Measurements from ENCODE around the gene GULP1.
"Not testable (repeated sequence)": the region's sequence is repeated elsewhere in the genome, so short reads cannot be mapped to it uniquely, and the experiment has no call there.

The GULP1 gene

GRCh38 chr2:188415754-188416083 is 124.0 kb downstream of the GULP1 start:
- DNase-seq (ENCODE audit: low read depth), result no peak

DNA sequence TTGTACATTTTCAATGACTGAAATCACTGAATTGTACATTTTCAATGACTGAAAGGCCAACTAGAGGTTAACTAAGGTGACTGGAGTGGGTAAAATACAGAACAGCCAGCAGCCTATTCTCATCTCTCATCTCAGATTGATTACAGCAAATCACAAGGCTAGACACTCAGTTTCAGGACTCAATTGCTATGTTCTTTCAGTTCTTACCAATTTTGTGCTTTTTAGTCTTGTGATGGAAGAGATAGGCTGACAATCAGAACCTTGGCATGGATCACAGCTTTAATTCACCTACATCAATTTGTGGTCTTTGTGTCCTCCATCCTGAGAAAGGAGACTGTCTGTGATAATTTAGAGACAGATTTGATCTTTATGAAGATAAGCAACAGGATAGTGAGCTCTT is 124.7 kb downstream of the GULP1 start:
- no peak for DNase-seq (ENCODE audit: low read depth)

DNA sequence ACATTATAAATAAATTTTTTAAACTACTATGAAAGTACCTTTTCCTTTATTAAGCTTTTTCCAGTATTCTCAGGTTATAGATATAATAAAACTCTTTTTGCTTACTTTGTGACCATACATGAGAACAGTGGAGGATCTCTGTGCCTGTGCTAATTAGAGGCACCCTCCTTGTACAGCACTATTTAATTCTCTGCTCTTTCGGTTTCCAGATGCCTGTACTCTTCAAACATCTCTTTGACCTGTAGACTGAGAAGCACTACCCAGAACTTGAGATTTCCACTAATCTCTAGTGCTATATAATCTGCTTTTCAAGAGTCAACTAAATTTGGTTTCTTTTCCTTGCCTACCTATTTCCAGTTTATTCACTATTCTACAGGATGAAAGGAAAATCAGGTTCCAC is 131.1 kb downstream of the GULP1 start:
- DNase-seq (ENCODE audit: low read depth), result no peak

DNA sequence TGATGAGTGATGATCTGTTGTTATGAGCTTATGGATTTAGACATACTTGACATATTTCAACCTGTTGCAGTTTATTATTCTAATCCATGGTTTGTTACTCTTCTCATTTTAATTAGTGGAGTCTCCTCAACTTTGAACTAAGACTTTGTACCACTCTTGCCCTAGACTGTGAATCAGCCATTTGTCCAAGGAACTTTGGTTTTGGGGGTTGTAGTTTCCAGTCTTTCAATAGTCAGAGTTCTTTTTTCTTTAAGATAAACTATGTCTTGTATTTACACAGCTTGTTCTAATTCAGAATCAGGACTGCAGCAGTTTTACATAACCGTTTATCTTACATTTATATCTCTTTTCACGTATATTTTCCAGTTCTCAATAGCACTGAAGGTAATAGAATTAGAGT is 133.6 kb downstream of the GULP1 start:
- DNase-seq (ENCODE audit: low read depth), result no peak

GRCh38 chr2:188426121-188426520 is 134.4 kb downstream of the GULP1 start:
- DNase-seq (ENCODE audit: low read depth), result no peak

DNA sequence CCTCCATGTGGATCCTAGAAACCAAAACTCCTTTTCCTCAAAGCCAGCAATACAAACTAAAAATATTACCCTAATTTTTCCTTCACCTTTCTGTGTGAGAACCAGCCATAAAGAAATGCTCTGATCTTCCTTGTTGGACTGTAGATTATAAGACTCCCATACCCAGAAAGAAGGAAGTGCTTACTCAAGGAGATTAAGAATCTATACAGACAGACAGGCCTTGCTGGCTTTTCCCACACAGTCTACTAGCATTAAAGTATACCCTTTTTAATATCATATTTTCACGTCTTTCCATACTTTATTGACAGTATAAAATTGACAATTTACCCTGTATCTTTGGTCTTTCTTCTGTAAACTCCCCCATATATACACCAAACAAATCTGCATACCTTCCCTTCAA is 139.0 kb downstream of the GULP1 start:
- DNase-seq (ENCODE audit: low read depth), result no peak

GRCh38 chr2:188434018-188434417 is 142.3 kb downstream of the GULP1 start:
- DNase-seq (ENCODE audit: low read depth), result no peak

- no peak for DNase-seq (ENCODE audit: low read depth)
Observed at GRCh38 chr2:188435115-188435514, 143.4 kb downstream of the GULP1 start.

- DNase-seq (ENCODE audit: low read depth), result no peak
Observed at GRCh38 chr2:188437537-188437936, 145.9 kb downstream of the GULP1 start.

- DNase-seq (ENCODE audit: low read depth), result no peak
Observed at GRCh38 chr2:188439986-188440385, 148.3 kb downstream of the GULP1 start.

DNA sequence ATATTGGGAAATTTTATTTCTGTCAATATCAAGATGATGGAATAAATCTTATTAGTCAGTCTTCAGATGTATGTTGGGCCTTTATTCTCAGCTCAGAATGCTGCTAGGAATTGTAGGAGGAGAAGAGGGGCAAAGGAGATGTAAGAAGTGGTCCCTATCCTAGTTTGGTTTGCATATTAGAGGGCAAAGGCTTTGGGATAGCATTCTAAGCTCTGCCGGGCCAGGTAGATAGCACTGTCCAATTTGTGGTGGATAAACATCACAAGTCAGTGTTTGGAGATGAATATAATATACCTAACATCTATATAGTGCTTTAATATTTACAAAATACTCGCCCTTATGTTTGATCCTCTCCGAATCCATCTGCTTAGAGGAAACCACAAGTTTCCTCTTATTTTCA is 149.2 kb downstream of the GULP1 start:
- no peak for DNase-seq (ENCODE audit: low read depth)

DNA sequence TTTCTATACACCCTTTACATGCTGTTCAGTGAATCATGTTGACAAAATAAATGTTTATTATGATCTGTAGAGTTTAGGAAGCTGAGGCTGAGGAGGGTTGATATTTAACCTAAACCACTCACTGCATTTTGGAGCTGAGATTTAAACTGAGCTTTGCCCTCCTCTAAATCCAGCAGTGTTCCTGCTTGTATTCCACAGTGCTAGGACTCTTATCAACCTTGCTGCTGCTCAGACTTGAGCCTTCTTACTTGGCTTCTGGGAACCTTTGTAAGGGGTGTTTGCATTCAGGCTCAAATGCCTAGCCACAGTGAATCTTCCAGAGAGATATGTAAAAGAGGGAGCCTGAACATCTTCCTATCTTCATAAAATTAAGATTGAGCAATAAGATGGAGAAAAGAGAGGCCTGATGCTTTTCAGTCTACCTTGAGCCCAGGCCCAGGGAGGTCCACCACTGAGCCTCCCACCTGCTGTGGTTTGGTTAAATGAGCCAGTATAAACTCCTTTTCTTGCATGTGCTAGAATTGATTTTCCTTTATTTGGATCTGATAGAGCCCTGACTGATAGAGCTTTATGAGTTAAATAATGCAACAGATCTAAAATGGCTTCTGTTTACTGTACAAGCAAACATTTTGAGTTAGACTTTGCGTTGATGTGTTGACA is 149.7 kb downstream of the GULP1 start:
- no peak for DNase-seq (ENCODE audit: low read depth)

GRCh38 chr2:188443207-188443606 is 151.5 kb downstream of the GULP1 start:
- no peak for DNase-seq (ENCODE audit: low read depth)

GRCh38 chr2:188444106-188444835 is 152.6 kb downstream of the GULP1 start:
- no peak for DNase-seq (ENCODE audit: low read depth)

DNA sequence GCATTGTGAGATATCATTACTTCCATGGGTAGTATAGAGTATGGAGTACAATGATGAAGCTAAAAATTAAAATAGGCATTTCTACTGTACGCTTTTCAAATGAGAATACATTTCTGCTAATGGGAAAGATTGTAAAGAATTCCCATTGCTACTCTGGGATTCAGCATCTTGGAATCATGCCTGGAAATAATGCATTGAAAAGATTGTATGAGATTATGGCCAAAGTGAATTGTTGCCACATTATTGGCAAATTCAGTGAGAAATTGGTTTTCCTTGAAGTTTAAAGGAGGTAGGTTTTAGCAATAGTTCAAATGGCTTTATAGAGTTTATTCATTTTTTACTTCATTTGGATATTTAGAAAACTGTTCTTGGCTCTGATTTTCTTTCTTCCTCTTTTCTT is 157.9 kb downstream of the GULP1 start:
- DNase-seq (ENCODE audit: low read depth), result no peak

DNA sequence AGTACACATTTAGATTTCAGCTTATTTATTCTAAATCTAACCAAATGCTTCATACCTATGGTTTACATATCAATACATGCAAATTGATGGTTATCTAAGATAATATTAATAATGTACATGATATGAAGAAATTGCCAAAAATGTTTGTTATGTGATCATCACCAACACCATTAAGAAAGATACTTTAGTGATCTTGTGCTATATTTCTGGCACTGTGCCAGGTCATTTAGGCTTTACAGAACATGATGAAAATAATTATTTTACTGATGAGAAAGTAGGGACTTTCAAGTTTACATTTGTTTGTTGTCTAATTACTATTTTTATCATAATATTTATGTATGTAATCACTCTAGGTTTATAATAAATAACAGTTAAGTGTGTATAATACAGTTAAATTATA is 158.3 kb downstream of the GULP1 start:
- no peak for DNase-seq (ENCODE audit: low read depth)

DNA sequence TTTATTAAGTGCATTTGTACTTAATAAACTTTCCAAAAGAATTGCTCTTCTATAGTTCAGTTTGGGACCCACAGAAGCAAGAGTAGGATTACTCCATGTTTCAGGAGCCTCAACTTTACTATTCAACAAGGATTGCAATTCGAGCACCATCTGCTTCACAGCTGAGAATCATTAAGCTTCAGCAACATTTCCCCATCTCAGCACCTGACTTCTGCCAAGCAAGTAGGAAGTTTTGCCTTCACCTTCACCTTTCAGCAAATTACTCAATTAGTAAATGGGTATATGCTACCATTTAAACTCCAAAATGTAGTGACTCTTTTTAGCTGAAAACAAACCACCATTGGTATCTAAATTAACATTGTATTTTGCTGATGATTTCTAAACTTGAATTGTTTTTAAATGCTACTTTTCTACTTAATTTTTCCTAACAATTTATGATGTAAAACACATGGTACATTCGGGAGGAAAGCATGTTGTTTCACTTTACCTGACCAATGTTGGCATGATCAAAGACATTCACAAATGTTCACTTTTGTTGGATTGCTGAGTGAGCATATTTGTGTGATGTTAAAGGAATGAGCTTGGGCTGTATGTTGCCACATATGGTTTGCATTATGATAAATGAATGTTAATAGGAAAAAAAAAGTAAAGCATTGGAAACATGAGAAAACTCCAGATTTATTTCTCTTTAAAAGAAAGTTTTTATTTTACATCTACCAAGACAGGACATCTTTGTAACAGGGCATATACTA is 159.2 kb downstream of the GULP1 start:
- DNase-seq (ENCODE audit: low read depth), result no peak

DNA sequence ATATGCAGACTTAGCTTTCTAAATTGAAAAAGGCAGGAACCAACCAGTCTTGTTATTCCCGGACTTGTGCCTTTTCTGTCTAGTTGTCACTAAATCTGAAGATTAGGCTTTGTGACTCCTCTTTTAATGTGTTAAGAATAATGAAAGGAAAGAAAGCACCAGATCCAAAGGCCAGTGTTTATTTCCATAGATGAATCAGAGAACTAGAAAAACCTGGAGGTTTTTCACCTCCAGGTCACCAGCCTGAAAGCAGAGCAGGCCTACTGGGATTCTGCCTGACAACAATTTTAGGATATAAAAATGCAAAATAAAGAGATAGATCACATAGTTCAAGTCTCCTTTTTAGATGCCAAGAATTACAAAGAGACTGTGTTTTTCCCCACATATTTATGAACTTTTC is 160.4 kb downstream of the GULP1 start:
- DNase-seq (ENCODE audit: low read depth), result no peak

DNA sequence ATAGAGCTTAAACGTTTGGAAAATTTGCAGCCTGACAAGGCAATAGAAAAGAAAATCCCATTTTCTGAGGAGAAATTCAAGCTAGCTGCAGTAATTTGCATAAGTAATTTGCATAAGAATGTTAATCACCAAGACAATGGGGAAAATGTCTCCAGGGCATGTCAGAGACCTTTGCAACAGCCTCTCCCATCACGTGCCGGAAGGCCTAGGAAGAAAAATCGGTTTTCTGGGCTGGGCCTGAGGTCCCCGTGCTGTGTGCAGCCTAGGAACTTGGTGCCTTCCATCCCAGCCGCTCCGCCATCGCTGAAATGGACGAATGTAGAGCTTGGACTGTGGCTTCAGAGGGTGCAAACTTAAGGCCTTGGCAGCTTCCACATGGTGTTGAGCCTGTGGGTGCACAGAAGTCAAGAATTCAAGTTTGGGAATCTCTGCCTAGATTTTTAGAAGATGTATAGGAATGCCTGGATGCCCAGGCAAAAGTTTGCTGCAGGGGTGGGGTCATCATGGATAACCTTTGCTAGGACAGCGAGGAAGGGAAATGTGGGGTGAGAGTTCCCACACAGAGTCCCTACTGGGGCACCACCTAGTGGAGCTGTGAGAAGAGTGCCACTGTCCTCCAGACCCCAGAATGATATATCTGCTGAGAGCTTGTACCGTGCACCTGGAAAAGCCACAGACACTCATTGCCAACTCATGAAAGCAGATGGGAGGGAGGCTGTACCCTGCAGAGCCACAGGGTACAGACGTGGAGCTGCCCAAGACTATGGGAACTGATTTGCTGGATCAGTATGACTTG is 164.6 kb downstream of the GULP1 start:
- DNase-seq (ENCODE audit: low read depth), result no peak

GRCh38 chr2:188459061-188459460 is 167.4 kb downstream of the GULP1 start:
- no peak for DNase-seq (ENCODE audit: low read depth)

DNA sequence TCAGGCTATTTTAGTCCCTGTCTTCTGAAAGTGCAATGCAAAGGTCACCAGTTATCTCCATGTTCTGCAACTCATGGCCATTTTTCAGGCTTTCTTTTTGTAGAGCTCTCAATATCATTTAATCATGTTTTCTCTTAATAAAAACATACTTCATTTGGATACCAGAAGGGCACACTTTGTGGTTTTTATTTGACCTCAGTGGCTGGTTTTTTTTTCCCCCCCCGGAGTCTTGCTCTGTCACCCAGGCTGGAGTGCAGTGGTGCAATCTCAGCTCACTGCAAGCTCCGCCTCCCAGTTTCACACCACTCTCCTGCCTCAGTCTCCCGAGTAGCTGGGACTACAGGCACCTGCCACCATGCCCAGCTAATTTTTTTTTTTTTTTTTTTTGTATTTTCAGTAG is 174.4 kb downstream of the GULP1 start:
- not testable (repeated sequence) for DNase-seq (ENCODE audit: low read depth)

DNA sequence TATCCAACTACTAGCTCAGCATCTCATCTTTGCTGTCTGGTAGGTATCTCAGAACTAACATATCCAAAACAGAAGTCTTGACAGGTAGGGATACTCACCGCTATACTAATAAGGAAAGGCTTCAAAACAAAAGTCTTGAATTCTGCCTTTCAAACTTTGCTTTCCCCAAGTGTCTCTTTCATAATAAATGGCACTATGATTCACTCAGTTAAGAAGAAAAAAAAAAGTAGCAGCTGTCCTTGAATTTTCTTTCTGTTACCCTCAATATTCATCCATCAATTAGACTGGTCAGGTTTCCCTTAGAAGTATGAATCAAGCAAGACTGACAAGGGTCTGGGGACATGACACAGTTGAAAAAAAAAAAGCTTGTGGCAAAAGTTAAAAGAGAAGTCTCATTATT is 175.1 kb downstream of the GULP1 start:
- DNase-seq (ENCODE audit: low read depth), result no peak

DNA sequence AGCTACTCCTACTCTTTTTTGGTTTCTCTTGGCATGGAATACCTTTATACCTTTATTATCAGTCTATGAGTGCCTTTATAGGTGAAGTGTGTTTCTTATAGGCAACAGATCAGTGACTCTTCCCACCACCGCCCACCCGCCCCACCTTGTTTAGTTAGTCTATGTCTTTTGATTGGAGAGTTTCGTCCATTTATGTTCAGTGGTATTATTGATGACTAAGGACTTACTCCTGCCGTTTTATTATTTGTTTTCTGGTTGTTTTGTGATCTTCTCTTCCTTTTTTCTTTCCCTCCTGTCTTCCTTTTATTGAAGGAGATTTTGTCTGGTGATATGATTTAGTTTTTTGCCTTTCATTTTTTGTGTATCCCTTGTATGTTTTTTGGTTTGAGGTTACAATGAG is 179.5 kb downstream of the GULP1 start:
- DNase-seq (ENCODE audit: low read depth), result no peak
